ENCODE measurements around the gene SCGB2B2.
"Not testable (repeated sequence)": the region's sequence is repeated elsewhere in the genome, so short reads cannot be mapped to it uniquely, and the experiment has no call there.

The SCGB2B2 gene

GRCh38 chr19:34711890-34712289 lies 34.9 kb upstream of the SCGB2B2 start:
- CTCF ChIA-PET, result interaction anchor here (0.9 to 6.0 kb wide), 10 partner anchors 17 to 934 kb away, joined by 3 to 54 read pairs (median 4); no protein-coding TSS in a partner anchor
- DNase-seq (ENCODE audit: extremely low spot score), result no peak
- TF ChIP-seq CTCF (IDR thresholded peaks at IDR 0.05; ENCODE audit: control extremely low read depth, extremely low read depth, low read depth, missing control alignments), result no peak
- POLR2A ChIA-PET, result no interaction called here

- ChIA-PET CTCF (interaction anchor here (6.0 kb wide), 1 partner anchor 68 kb away, joined by 54 read pairs; no protein-coding TSS in a partner anchor), POLR2A (no interaction called here)
- DNase-seq (ENCODE audit: extremely low spot score), result no peak
- no peak for TF ChIP-seq CTCF (IDR thresholded peaks at IDR 0.05; ENCODE audit: control extremely low read depth, extremely low read depth, low read depth, missing control alignments)
Measured at GRCh38 chr19:34707661-34708060, 30.7 kb upstream of the SCGB2B2 start.

- no peak for TF ChIP-seq CTCF (IDR thresholded peaks at IDR 0.05; ENCODE audit: control extremely low read depth, extremely low read depth, low read depth, missing control alignments)
- no peak for DNase-seq (ENCODE audit: extremely low spot score)
- ChIA-PET POLR2A (no interaction called here), CTCF (no interaction called here)
Measured at GRCh38 chr19:34692549-34692948, 15.6 kb upstream of the SCGB2B2 start.

- DNase-seq (ENCODE audit: extremely low spot score), result no peak
- POLR2A ChIA-PET, result no interaction called here
- CTCF ChIA-PET, result interaction anchor here (1.1 kb wide), 1 partner anchor 21 kb away, joined by 4 read pairs; no protein-coding TSS in a partner anchor
- no peak for TF ChIP-seq CTCF (IDR thresholded peaks at IDR 0.05; ENCODE audit: control extremely low read depth, extremely low read depth, low read depth, missing control alignments)
Measured at GRCh38 chr19:34690372-34690771, 13.4 kb upstream of the SCGB2B2 start.

GRCh38 chr19:34688592-34688991 lies 11.6 kb upstream of the SCGB2B2 start:
- no peak for DNase-seq (ENCODE audit: extremely low spot score)
- TF ChIP-seq CTCF (IDR thresholded peaks at IDR 0.05; ENCODE audit: control extremely low read depth, extremely low read depth, low read depth, missing control alignments), result no peak
- CTCF ChIA-PET, result interaction anchor here (1.3 kb wide), 1 partner anchor 50 kb away, joined by 3 read pairs; no protein-coding TSS in a partner anchor
- POLR2A ChIA-PET, result no interaction called here

GRCh38 chr19:34687348-34687747 lies 10.4 kb upstream of the SCGB2B2 start:
- TF ChIP-seq CTCF (IDR thresholded peaks at IDR 0.05; ENCODE audit: control extremely low read depth, extremely low read depth, low read depth, missing control alignments), result no peak
- CTCF ChIA-PET, result no interaction called here
- DNase-seq (ENCODE audit: extremely low spot score), result no peak
- POLR2A ChIA-PET, result no interaction called here

GRCh38 chr19:34686455-34686854 lies 9.5 kb upstream of the SCGB2B2 start:
- TF ChIP-seq CTCF (IDR thresholded peaks at IDR 0.05; ENCODE audit: control extremely low read depth, extremely low read depth, low read depth, missing control alignments), result no peak
- DNase-seq (ENCODE audit: extremely low spot score), result no peak
- POLR2A ChIA-PET, result no interaction called here
- CTCF ChIA-PET, result no interaction called here

- CTCF ChIA-PET; POLR2A ChIA-PET; DNase-seq (ENCODE audit: extremely low spot score): not testable (repeated sequence)
Measured at GRCh38 chr19:34685266-34685665, 8.3 kb upstream of the SCGB2B2 start.

All from GM10248 (cell line).